Body of pancreas (tissue), 4 donors: ENCODE measurements around the gene ARL6. TPM values are rescaled to one million over a fixed set of nuclear protein-coding genes. Genes with fewer than 3 reads are reported as not detected.
A peak's percentile ranks its signal among the peaks of the same experiment; 100 is the strongest.

Experiments
- ATAC-seq: fragments of 150-250 bp; one replicate; pipeline ENCODE4 v1.9.1; 2016
- DNase-seq, 4 donors: peaks; one replicate each; pipeline ENCODE4 v3.0.0-alpha.2; 2019
- H3K27ac ChIP-seq, 4 donors: fragments of 200-600 bp; sonication (generic); 1 replicate in 3 of 4; 2 replicates in 1 of 4; pipeline versions ENCODE4 v1.5.1 to v1.6.1; 2016 to 2019; ENCODE audit warnings: mild to moderate bottlenecking in 1 of 4, mixed read lengths in 1 of 4, moderate library complexity in 1 of 4
- H3K27me3 ChIP-seq, 2 donors: fragments of 200-600 bp; sonication (generic); one replicate each; pipeline ENCODE4 v1.6.0; 2016; ENCODE audit warnings: mild to moderate bottlenecking in 1 of 2
- H3K36me3 ChIP-seq, 2 donors: fragments of 200-600 bp; sonication (generic); replicated peaks in 1 of 2; 2 replicates each; pipeline ENCODE4 v1.5.1; 2016; ENCODE audit warnings: low read depth in 2 of 2; ENCODE audit not compliant: insufficient read depth in 1 of 2
- H3K4me1 ChIP-seq: fragments of 200-600 bp; sonication (generic); one replicate; pipeline ENCODE4 v1.6.0; 2016
- H3K4me3 ChIP-seq, 2 donors: fragments of 200-600 bp; sonication (generic); 1 replicate in 1 of 2; 2 replicates in 1 of 2; pipeline ENCODE4 v1.5.1; 2016 to 2019
- H3K9me3 ChIP-seq, 3 donors: fragments of 200-600 bp; sonication (generic); 1 replicate in 2 of 3; 2 replicates in 1 of 3; pipeline ENCODE4 v1.5.1; 2016
- POLR2A ChIP-seq, 3 donors: fragments of 450-650 bp; IDR thresholded peaks; one replicate each; pipeline ENCODE4 v1.6.1; 2016; ENCODE audit warnings: antibody characterized with exemption in 3 of 3, mild to moderate bottlenecking in 2 of 3
- WGBS, 2 donors: methylation state at CpG; one replicate each; pipeline ENCODE4 v1.1.5; 2017; 5-methylcytosine and 5-hydroxymethylcytosine counted together
- intact Hi-C: fragments of 100-400 bp; cut with DNase I; formaldehyde crosslinking; loops from one replicate; pipeline ENCODE4 v1.15.1; 2023
- total RNA-seq, 2 donors: library from RNA; depleted of rRNA; stranded (reverse); fragments of >200 nt; gene quantifications; one replicate each; pipeline ENCODE4 v1.1.0, GENCODE V29; 2016
- TF ChIP-seq, protein P1 (sequence below), 7 experiments: fragments of 450-650 bp in 4 of 7; fragments of 200-600 bp in 3 of 7; sonication (generic) in 3 of 7; IDR thresholded peaks; one replicate each; pipeline ENCODE4 v1.5.1; 2016 to 2019; ENCODE audit warnings: antibody characterized with exemption in 7 of 7

ARL6 gene, protein sequence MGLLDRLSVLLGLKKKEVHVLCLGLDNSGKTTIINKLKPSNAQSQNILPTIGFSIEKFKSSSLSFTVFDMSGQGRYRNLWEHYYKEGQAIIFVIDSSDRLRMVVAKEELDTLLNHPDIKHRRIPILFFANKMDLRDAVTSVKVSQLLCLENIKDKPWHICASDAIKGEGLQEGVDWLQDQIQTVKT
- total RNA-seq = 10 to 100 TPM in 1 of 2 donors, 1 to 10 TPM in 1; 4.3 to 11.4 TPM

DNA sequence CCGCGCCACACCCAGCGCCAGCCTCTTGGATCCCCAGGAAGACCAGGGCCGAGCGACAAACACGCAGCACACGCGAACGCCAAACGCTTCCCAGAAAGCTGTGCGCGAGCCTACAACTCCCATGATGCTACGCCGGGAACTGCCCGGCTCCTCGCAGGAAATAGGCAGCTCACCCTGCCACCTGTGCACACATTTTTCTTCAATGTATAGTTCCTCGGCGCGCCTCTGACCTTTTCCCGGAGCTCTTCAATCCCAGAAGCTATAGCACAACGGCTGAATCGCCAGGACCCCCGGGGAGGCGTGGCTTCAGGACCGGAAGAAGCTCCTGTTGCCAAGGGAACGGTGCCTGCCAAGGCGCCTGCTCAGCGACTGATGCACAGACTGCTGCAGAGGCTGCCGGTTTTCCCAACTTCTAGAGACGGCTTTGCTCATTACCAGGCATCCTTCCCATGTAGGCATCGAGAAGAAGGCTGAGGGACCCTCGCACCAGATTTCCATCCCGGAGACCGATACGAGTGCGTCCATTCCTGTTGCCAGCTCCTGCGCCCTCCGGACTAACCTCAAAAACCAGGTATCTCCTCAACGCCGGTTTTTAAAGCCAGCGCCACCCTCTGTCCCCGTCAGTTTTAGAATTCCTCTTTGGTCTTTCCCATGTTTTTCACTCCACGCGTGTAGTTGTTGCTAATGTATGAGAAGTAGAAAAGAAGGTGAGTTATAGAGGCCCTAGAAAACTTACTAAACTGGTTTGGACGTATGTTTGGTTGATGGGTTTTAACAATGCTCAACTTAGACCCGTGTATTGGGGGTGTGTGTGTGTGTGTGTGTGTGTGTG is at the start of gene ARL6:
Gene ARL6, plus strand, starts transcription at position 352 of the 832 bp plus-strand sequence. CDS start 3,350 bp downstream, outside the sequence.
- 0 to 1% methylated on average over 33 to 46 of the region's 46 CpGs for WGBS, 2 donors
- peak; percentile 97 for ATAC-seq
- TF ChIP-seq, protein P1, sequence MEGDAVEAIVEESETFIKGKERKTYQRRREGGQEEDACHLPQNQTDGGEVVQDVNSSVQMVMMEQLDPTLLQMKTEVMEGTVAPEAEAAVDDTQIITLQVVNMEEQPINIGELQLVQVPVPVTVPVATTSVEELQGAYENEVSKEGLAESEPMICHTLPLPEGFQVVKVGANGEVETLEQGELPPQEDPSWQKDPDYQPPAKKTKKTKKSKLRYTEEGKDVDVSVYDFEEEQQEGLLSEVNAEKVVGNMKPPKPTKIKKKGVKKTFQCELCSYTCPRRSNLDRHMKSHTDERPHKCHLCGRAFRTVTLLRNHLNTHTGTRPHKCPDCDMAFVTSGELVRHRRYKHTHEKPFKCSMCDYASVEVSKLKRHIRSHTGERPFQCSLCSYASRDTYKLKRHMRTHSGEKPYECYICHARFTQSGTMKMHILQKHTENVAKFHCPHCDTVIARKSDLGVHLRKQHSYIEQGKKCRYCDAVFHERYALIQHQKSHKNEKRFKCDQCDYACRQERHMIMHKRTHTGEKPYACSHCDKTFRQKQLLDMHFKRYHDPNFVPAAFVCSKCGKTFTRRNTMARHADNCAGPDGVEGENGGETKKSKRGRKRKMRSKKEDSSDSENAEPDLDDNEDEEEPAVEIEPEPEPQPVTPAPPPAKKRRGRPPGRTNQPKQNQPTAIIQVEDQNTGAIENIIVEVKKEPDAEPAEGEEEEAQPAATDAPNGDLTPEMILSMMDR (IDR thresholded peaks at IDR 0.05) = no peak
- peak in 2 of 3 donors; percentile 58 to 69 for TF ChIP-seq POLR2A (IDR thresholded peaks at IDR 0.05)
- peak; percentile 78 to 88 (median 85) for DNase-seq
- peaks cover 0 to 2% of the 10 kb centered on the region in 2 donors for H3K36me3 ChIP-seq
- H3K27ac ChIP-seq = peak within 1 kb of the TSS; percentile 55 to 87 (median 64)
- H3K27me3 ChIP-seq = no peaks in the 10 kb centered on the region
- H3K4me3 ChIP-seq = peak within 1 kb of the TSS; percentile 63 to 96
- intact Hi-C loops = no loop called here
- peaks cover 31% of the 10 kb centered on the region for H3K4me1 ChIP-seq
- H3K9me3 ChIP-seq = no peaks in the 10 kb centered on the region

- no peaks in the 10 kb centered on the region for H3K36me3 ChIP-seq
- ATAC-seq (peak; percentile 89), DNase-seq (peak; percentile 68 to 75 (median 72))
- no peak overlapping the region for H3K4me3 ChIP-seq
- H3K27me3 ChIP-seq = no peaks in the 10 kb centered on the region
- WGBS, 2 donors = 1 to 2% methylated on average over 7 of the region's 7 CpGs
- TF ChIP-seq, protein P1 (IDR thresholded peaks at IDR 0.05) = peak; percentile 56 to 93 (median 70)
- no peak for TF ChIP-seq POLR2A (IDR thresholded peaks at IDR 0.05)
- no peaks in the 10 kb centered on the region for H3K4me1 ChIP-seq
- intact Hi-C loops = no loop called here
- H3K9me3 ChIP-seq = no peaks in the 10 kb centered on the region
- H3K27ac ChIP-seq = no peak overlapping the region
Observed at GRCh38 chr3:97719156-97719821, 45.3 kb upstream of the ARL6 start.

DNA sequence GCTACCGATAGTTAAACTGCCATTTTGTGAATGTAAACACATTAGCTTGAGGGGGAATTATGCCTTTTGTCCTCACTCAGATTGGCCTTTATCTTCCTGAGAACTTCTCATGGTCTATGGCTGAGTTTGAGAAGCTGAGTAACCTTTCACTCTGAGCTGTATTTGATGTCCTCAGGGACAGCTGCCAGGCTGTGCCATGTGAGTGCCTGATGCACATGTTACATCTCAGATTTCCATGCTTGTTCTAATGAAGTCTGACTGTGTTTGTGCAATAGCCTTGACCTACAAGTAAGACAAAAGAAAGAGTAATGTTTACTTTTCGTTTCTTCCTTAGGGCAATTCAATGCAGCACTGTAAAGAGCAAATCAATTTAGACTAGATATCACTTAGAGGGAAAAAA is 44.1 kb upstream of the ARL6 start:
- DNase-seq (no peak), ATAC-seq (no peak)
- intact Hi-C loops = no loop called here
- Histone ChIP-seq H3K4me1 (no peaks in the 10 kb centered on the region), H3K4me3 (no peak overlapping the region), H3K27me3 (no peaks in the 10 kb centered on the region), H3K27ac (no peak overlapping the region), H3K36me3 (no peaks in the 10 kb centered on the region), H3K9me3 (no peaks in the 10 kb centered on the region)
- WGBS, 2 donors = 34 to 43% methylated on average over 2 of the region's 2 CpGs
- TF ChIP-seq POLR2A (IDR thresholded peaks at IDR 0.05) = no peak
- TF ChIP-seq, protein P1 (IDR thresholded peaks at IDR 0.05) = no peak

DNA sequence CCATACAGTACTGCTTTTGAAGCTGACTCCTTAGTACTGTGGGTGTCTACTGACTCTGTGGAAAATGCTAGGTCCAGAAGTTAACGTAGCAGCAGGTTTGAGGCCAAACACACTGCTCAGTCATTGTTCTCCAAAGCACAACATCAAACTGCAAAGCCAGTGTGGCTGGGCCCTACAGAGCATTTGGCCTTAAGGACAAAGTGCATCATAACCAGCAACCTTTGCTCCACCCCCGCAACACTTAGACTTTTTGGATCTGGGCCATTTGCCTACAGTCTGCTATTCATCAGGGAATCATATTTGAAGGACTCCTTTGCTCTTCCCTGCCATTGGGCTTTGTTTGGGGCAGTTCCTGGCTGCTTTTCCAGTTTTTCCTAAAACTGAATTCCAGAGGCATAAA is 43.1 kb upstream of the ARL6 start:
- intact Hi-C loops = no loop called here
- Histone ChIP-seq H3K9me3 (no peaks in the 10 kb centered on the region), H3K27ac (no peak overlapping the region), H3K4me1 (no peaks in the 10 kb centered on the region), H3K4me3 (no peak overlapping the region), H3K27me3 (no peaks in the 10 kb centered on the region), H3K36me3 (no peaks in the 10 kb centered on the region)
- TF ChIP-seq, protein P1 (IDR thresholded peaks at IDR 0.05) = no peak
- TF ChIP-seq POLR2A (IDR thresholded peaks at IDR 0.05) = no peak
- no peak for ATAC-seq
- DNase-seq = no peak
- WGBS, 2 donors = 49 to 58% methylated on average over 2 of the region's 2 CpGs
